Activated CD4-positive, CD25-positive, alpha-beta regulatory T cell (primary cell): ENCODE results near the gene SERTAD2.
A peak's percentile ranks its signal among the peaks of the same experiment; 100 is the strongest.

Experiments used
- DNase-seq, 4 experiments: peaks; one replicate each; lab custom pipeline; 2025; lab: John Stamatoyannopoulos, UW

Gene SERTAD2

DNA sequence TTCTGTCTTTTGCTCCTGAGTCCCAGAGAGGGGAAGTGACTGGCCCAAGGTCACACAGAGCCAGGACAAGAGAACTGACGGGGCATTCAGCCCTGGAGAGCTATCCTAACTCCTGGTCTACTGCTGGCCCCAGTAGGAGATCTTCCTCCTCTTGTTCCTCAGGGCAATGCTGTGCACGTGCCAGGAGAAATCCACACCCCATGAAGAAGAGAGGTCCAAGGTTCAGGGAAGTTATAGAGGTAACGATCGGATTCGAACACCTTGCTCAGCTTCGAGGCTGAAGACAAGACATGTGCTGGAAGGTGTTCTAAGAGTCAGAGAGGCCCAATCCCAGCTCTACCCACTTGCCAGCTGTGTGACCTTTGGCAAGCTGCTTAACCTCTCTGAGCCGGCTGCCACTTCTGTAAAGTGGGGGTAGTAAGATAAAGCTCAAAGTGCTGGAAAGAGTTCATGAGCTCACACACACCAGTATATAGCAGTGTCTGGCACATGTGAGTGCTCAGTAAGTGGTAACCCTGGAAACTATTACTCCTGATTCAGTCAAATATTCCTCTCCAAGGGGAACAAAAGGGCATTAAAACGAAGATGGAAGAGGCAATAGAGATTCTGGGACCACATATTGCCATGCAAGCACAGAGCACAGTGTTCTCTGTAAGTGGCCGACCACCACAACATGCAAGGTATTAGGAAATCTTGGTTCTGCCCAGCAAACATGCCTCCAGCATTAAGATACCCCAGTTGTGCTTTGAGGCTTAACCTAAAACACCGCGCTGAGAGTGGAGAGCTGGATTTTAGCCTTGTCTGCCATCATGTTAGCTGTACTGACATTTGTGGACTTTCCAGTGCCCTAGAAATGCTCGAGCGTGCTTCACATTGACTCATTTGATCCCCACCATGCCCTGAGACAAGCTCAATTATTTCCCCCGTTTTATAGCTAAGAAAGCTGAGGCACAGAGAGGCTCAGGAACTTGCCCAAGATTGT is 25.6 kb downstream of the SERTAD2 start:
- DNase-seq, result no peak

DNA sequence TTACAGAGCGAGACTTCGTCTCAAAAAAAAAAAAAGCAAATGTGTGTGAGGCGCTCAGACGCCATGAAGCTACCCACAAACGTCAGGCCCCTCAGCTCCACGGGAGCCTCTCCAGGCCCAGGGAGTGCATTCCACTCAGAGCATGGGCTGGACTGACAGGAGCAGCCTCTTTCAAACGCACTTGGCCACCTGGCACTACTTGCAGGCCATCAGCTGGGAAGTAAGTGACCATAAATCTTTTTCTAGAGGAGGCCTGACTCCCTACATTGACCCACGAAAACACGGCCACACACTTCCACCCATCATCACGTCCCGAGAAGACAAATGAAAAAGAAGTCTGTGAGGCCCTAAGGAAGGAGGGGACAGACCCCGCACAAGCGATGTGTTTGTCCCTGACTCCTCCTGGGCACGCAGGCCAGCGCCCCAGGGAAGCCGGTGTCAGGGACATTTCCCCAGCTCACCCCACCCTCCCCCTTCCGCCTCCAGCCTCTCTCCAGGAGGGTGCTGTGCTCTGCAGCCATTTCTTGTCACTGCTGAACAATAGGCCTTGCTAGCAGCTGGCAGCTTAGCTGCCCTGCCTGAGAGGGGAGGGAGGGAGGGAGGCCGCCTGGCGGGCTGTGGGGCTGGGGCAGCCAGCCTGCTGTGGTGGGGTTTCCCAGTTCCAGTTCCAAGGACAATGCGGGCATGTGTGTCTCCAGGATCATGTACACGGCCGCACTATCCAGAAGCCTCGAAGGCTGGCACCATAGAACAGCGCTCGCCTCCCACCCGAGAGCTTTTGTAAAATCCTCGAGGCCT is 26.6 kb downstream of the SERTAD2 start:
- DNase-seq, result no peak

DNA sequence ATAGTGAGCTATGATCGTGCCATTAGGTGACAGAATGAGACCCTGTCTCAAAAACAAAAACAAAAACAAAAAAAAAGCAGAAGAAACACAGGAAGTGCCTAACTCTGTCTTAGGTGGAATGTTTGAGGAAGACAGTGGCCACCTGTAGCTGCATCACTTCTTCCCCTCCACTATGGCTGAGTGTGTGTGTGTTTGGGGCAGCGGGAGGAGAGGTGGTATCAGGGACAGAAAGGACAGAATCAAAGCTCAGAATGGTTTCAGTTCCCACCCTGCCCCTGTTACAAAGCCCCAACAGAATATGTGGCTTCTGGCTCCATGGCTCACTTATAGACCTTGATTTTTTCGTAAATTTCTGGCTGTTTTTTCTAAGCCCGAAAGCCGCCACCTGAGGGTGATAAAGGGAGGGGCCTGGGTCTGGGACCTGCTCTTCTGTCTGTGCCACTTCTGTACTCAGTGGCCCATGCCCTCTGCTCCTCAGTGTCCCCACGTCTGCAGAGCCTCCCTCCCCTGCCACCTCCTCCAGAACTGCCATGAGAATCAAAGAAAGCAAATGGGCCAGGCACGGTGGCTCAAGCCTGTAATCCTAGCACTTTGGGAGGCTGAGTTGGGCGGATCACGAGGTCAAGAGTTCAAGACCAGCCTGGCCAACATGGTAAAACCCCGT is 27.4 kb downstream of the SERTAD2 start:
- no peak for DNase-seq

DNA sequence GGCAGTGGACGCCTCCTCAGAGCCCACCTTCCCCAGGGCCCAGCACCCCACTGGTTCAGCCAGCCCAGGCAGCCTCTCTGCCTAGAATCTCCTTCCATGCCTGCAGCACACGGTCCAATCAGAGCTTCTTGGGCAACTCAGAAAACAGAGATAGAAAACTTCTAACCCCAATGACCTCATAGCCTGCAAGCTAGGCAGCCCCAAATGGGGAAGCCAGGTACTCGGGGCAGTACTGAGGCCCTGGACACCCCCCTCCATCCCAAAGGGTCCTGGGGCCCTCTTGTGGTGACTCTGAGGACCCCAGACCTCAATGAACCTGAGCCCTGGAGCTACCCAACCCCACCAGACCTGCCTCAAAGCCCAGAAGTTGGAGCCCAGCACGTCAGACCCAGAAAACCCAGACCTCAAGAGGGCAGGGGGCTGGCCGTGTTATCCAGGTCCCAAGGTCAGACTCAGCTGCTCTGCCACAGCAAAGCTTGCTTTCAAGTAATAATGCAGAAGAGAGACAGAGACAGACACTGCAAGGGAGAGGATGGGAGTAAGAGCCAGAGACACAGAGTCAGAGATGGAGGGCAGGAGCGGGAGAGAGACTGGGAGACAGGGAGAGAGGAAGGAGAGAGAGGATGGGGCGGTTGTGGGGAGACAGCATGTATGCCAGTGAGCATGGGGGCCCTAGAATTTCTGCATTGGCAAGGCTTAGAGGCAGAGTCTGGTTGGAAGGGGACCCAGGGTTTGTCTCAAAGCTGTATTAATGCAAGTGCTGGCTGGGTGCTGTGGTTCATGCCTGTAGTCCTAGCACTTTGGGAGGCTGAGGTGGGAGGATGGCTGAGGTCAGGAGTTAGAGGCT is 28.2 kb downstream of the SERTAD2 start:
- no peak for DNase-seq

DNA sequence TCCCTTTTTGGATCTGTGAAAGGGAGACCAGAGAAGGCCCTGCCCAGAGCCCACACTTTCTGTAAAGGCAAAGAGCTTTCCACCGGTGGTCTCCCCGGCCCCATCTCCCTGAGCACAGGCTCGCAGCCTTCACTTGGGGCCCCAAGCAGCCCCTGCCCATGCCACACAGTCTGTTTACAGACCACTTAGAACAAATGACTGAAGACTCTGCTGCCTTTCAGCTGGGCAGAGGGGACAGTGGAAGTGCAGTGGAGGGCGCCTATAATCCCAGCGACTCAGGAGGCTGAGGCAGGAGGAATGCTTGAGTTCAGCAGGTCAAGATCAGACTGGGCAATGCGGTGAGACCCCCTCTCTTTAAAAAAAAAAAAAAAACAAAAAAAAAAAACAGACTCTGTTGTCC is 28.9 kb downstream of the SERTAD2 start:
- DNase-seq, result no peak

DNA sequence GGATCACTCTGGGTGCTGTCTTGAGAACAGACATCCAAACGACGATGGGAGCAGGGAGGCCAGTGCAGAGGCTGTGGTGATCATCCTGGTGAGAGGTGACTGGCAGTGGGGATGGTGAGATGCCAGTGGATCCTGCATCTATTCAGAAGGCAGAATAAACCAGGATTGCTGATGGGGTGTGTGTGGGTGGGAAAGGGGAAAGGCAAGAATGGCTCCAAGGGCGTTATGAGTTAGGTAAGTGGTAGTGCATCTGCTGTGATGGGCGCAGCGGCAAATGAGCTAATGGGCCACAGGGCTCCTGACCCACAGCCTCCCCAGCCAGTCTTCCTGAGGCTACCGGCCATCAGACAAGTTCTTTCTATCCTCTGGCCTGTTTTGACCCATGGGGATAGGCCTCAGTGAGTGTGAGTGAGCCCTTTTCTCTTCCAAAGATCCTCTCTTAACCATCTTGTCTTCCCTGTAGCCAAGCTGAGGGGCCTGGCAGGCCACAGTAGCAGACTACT is 29.6 kb downstream of the SERTAD2 start:
- DNase-seq, result no peak

DNA sequence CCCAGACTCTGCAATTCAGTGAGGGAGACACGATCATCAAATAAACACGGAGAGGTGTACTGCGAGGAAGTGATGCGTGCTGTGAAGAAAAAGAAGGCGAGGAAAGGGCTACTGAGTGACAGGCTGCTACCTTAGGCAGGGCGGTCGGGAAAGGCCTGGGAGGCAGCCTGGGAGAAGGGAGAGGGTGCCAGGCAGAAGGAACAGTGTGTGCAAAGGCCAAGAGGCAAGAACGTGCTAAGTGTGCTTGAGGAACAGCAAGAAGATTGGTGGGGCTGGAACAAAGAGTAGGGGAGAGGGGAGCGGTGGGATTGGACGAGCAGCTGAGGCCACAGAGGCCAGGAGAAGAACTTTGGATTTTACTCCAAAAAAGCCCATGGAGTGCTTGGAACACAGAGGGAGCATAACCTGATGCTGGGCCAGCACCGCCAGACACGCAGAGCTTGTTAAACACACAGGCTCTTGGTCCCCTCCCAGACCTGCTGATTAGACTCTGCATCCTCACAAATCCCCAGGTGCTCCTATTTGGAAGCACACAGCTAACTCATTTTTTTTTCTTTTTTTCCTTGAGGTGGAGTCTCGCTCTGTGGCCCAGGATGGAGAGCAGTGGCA is 30.4 kb downstream of the SERTAD2 start:
- no peak for DNase-seq

DNA sequence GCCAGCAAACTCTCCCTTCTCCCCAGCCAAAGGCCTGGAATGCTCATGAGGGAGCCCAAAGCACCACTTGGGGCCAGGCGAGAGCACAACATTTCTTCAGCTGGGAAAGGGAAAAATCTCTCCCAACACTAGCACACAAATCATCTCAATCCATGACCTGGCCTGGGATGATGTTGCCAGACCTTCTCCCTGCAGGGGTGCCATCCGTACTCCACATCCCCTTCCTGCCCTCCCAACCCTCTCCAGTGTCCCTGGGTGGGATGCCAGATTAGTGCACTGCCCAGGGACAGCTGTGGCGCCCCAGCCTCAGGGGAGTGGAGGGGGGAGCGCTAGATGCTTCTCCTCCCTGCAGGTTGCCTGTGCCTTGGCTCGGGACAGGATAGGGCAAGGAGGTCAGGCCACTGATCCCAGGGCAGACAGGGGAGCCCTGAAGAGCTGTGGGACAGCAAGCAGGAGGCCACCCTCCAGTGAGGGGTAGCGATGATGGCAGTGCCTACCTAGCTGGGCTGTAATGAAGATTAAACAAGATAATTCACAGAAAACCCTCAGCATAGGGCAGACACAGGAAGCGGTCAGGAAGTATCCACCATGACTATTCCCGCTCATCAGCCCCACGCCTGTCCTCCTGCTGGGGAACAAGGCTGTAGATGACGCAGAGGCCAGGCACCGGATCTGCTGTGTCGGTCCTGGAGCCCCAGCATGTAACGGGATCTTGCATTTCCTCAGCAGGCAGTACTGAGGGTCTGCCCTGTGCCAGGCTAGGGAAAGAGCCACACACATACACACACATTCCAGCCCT is 31.1 kb downstream of the SERTAD2 start:
- DNase-seq, result no peak

DNA sequence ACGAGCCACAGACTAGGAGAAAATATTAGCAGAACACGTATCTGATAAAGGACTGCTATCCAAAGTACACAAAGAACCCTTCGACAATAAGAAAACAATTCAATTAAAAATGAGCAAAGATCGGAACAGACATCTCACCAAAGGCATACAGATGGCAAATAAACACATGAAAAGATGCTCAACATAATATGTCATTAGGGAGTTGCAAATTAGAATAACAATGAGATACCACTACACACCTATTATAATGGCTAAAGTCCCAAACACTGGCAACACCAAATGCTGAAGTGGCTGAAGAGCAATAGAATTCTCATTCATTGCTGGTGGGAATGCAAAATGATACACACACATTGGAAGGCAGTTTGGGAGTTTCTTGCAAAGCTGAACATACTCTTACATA is 33.1 kb downstream of the SERTAD2 start:
- DNase-seq, result no peak

DNA sequence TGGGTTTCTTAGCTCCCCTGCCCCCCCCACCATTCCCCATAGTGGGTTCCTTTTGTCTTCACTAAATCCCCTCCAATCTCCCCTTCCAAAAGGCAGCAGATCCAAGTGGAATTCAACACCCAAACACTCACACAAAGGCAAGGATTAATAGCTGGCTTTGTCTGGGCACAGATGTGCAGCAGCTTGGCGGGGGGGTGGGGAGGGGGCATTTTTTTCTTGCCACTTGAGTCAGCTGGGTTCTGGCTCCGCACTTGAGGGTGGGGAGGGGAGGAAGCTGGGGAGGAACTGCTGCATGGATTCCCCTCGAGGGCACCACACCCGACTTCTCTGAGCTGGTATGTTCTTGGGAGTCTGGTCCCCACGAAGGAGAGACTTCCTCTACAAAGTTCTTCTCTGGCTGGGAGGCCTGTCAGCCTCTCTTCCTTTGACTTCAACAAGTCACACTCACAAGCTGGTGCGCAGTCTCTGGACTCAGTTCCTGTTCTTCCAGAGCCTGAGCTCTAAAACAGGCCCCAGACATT is 36.0 kb downstream of the SERTAD2 start:
- no peak for DNase-seq

DNA sequence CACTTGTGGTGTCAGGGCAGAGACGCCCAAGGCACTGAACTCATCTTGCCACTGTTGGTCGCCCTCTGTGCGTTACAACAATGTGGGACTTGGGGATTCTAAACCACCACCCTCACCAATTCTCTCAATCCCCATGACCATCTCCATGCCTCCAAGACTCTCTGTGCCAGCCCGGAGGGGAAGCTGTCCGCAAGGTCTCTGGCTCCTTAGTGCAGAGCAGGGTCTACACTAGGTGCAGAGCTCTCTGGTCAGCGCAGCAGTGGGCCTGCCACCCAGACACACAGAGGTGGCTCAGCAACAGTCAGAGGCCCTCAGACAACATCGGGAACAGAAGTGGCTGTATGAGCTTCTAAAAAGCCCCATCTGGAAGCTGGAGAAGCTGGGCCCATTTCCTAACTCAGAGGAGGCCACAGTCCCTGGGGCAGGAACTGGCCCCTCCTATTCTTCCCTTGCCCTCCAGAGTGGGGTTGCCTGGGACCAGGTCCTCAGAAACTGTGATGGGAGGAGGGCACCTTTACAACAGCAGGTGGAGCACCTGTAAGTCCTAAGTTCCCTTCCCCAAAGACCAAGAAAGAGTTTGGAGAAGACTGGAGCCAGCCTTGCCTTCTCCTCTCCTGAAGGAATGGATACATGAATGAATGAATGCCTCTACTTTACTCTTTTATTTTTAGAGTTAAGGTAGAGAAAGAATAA is 37.7 kb downstream of the SERTAD2 start:
- no peak for DNase-seq

DNA sequence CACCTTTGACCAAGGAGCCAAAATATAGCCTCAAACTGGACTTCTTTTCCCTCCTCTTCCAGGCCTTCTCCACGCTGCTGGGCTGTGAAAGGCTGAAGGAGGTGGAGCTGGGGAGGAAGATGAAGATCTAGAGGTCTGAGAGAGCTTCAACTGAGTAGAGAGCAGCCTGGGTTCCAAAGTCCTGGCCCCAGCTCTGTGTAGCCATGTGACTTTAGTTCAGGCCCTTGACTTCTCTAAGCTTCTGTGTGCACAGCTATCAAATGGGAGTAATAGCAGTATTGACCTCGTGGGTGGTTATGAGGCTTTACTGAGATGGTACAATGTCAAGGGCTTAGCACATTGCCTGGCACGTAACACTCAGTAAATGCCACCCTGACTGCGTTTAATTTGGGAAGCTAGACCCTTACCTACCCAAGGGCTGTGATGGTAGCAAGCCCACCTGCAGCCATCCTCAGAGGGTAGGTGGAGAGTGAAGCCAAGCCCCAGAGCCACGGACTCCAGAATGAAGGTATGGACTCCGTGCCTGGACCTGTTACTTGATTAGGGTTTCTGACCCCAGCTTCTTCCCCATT is 38.4 kb downstream of the SERTAD2 start:
- no peak for DNase-seq

DNA sequence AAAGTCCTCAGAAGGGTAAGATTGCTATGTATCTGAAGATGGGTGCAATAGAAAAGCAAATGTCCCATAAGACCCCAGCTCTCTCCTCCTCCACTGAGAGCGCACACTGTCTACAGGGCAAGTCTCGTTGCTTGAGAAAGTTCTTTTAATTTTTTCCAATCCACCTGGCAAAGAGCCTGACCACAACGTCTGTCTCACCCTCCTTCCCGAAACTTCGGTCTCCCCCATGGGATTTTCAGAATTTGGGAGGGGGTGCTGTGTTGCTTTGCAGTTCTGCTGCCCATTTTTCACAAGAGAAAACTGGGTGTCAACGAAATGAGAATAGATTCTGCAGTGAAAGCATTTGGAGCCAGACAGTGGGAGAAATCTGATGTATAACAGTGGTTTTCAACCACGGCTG is 40.4 kb downstream of the SERTAD2 start:
- DNase-seq, result no peak

DNA sequence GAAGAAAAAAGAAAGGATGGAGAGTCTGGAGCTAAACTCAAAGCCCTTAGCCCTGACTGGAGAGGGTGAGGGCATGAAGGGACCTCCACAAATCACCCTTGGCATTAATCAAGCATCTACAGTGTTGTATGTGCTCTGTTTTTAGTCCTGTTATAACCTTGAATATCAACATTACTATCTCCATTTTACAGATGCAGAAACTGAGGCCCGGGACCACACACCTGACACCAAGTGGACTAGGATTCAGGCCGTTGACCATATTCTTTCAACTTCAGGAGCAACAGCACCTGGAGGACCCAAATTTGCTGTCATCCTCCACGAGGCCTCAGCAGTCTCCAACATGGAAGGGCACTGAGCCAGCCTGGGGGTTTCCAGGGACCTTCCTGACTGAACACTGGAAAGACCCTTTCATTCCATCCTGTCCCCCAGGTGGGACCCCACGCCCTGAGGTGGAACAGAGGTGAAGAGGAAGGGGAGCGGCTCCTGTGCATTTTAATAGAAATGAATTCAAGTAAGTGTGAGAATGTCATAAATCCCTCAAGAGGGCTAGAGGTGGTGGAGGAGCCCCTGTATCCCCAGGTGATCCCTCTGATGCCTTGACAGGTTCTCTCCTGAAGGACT is 41.0 kb downstream of the SERTAD2 start:
- DNase-seq, result no peak

DNA sequence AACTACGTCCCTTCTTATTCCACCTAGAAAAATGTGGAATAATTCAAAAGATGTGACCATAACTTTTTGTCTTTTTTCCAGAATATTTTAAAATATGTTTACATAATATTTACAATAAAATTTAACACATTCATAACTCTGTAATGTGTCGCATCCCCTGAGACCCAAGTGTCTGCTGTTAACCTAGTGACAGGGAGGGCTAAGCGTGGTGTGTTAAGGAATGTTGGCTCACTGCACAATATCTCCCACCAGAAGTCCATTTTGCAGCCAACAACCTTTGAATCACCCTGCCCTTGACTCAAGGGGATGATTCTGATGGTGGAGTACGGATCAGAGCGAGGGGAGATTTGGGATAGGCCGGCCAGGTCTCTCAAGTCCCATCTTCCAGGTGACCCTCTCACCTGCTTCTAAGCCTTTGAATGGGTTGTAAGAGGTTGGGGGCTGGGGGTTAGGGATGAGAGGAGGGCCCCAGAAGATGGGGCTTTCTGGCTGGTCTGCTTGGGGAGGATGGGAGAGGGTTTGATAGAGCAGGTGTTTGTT is 43.3 kb downstream of the SERTAD2 start:
- no peak for DNase-seq

DNA sequence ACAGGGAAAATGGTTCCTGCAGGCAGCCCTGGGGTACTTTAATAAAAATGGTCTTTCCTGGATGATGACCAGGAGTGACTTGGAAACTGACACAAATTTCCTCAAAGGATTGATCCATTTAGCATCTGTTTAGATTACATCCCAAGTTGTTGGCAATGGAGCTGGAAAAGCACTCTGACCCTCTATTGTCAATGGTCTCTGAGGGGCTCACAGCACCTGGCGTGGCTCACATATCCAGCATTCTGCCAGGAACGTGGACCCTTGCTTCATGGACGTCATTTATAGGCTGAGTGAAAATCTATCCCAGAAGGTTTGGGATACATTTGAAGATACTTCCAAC is 43.8 kb downstream of the SERTAD2 start:
- DNase-seq, result no peak

DNA sequence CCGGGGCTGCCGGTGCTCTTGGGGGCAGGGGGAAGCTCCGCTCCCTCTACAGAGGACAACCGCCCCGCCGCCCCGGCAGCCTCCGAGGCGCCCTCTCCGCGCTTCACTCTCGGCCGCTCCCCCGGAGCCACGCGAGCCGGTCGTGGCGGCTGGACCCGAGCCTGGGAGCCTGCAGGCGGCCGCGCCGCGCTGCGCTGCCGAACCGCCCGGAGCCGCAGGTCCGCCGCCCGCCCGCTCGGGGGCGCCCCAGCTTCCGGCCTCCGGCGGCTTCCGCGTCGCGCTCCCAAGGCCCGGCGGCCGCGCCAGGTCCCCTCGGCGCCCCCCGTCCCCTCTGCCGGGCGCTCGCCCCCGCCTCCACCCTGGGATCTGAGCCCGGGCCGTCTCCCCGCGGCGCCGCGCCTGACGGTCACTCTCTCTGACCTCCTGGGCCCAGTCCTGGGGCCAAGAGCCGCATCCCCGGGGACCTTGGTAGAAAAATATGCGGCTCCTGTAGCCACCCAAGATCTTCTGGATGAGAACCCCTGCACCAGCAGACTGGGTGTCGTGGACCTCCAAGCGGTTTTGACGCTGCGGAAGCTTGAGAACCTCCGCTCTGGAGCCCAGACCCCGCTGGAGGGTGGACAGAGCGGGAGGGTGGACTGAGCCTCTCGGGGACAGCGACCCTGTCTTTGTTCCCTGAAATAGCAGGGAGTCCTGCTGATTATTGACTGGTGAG is 44.3 kb downstream of the SERTAD2 start:
- DNase-seq, result peak; percentile 25 to 64 (median 48)

DNA sequence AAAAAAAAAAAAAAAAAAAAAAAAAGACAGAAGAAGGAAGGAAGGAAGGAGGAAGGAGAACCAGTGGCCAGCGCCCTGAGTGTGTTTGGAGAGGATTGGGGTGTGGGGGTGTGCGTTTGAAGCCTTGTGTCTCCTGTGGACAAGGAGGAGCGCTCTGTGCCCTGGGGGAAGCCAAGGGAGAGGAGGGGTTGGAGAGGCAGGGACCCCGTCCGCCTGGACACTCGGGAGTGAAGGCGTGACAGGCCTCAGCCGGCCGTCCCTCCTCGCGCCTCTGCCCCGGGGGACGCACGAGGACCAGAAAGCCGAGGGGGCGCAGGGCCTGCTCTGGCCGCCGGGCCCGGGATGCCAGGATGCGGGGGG is 44.9 kb downstream of the SERTAD2 start:
- DNase-seq, result no peak
